H1 (cell line): ENCODE results near the gene PLEKHH3. TPM values are rescaled to one million over a fixed set of nuclear protein-coding genes. Genes with fewer than 3 reads are reported as not detected.

Source experiments
- CBX8 ChIP-seq: fragments of 300-800, 300-1000 bp; sonication (generic); IDR thresholded peaks from 2 replicates; pipeline ENCODE4 v1.7.1; 2016; ENCODE audit warnings: low read depth, low read length, borderline replicate concordance
- CREB1 ChIP-seq: IDR thresholded peaks from 2 replicates; pipeline ENCODE4 v1.6.1; 2012; ENCODE audit warnings: inconsistent platforms
- EGR1 ChIP-seq: IDR thresholded peaks from 2 replicates; pipeline ENCODE4 v1.6.1; 2011; ENCODE audit warnings: low read depth, low read length, borderline replicate concordance
- EP300 ChIP-seq, 2 experiments: IDR thresholded peaks; 1 replicate in 1 of 2; 2 replicates in 1 of 2; pipeline ENCODE4 v1.6.1; 2011 to 2012; ENCODE audit warnings: low read depth in 2 of 2, low read length in 2 of 2, mild to moderate bottlenecking in 2 of 2, borderline replicate concordance in 1 of 2, inconsistent platforms in 1 of 2, moderate library complexity in 1 of 2
- MAFK ChIP-seq: IDR thresholded peaks from 2 replicates; pipeline ENCODE4 v1.6.1; 2012; ENCODE audit warnings: low read depth, mild to moderate bottlenecking, improper control_type of control experiment, low read length
- NRF1 ChIP-seq: IDR thresholded peaks from 2 replicates; pipeline ENCODE4 v1.6.1; 2011; ENCODE audit warnings: mild to moderate bottlenecking, low read depth, low read length, improper control_type of control experiment
- RBBP5 ChIP-seq: IDR thresholded peaks from 2 replicates; pipeline ENCODE4 v1.7.1; 2012; ENCODE audit warnings: low read depth, mild to moderate bottlenecking, inconsistent platforms, low read length, moderate library complexity, borderline replicate concordance
- SUZ12 ChIP-seq: fragments of 200-600 bp; sonication (generic); IDR thresholded peaks from 2 replicates; pipeline ENCODE4 v1.6.1; 2012; ENCODE audit warnings: mild to moderate bottlenecking, inconsistent platforms, low read length, moderate library complexity, mixed read lengths
- TBP ChIP-seq: IDR thresholded peaks from 2 replicates; pipeline ENCODE4 v1.6.1; 2011; ENCODE audit warnings: low read depth, low read length, improper control_type of control experiment
- polyA plus RNA-seq, 7 experiments: library from polyadenylated mRNA; depleted of rRNA in 3 of 7; stranded (reverse) in 5 of 7; unstranded in 2 of 7; fragments of >200 nt in 5 of 7; fragments of 200-250 nt in 2 of 7; gene quantifications; 1 replicate in 5 of 7; 2 replicates in 1 of 7; 4 replicates in 1 of 7; pipeline versions ENCODE4 v1.2.1 to v1.2.3, GENCODE V29; 2011 to 2013; ENCODE audit warnings: missing spikeins in 2 of 7, mixed read lengths in 2 of 7
- total RNA-seq: library from RNA; stranded (reverse); fragmentation: NEBNext Ultra II Directional; extraction: Animal tissue kit (Norgen Biotek cat#: 25700); gene quantifications from 2 replicates; pipeline ENCODE4 v1.2.1, GENCODE V29; 2021

The PLEKHH3 gene
- total and polyA plus RNA-seq, 2 of the 8 experiments (the other 6 are each of a cell fraction or from before 2014, with no cell fraction given): 11.1 to 13.5 TPM

- no peak for TF ChIP-seq RBBP5
- TF ChIP-seq TBP: no peak
- TF ChIP-seq CREB1: no peak
- TF ChIP-seq SUZ12: no peak
- no peak for TF ChIP-seq MAFK
- no peak for TF ChIP-seq NRF1
- TF ChIP-seq EP300 (IDR thresholded peaks at IDR 0.05; ENCODE audit: borderline replicate concordance in 1 of 2, low read depth in 2 of 2, low read length in 2 of 2): no peak
- TF ChIP-seq EGR1: no peak
- TF ChIP-seq CBX8: no peak
These were observed 3.6 kb upstream of the PLEKHH3 start (continued) for GRCh38 chr17:42680331-42680808.
